Measurements from ENCODE around the gene MAPK12.
A peak's percentile ranks its signal among the peaks of the same experiment; 100 is the strongest.

The MAPK12 gene

DNA sequence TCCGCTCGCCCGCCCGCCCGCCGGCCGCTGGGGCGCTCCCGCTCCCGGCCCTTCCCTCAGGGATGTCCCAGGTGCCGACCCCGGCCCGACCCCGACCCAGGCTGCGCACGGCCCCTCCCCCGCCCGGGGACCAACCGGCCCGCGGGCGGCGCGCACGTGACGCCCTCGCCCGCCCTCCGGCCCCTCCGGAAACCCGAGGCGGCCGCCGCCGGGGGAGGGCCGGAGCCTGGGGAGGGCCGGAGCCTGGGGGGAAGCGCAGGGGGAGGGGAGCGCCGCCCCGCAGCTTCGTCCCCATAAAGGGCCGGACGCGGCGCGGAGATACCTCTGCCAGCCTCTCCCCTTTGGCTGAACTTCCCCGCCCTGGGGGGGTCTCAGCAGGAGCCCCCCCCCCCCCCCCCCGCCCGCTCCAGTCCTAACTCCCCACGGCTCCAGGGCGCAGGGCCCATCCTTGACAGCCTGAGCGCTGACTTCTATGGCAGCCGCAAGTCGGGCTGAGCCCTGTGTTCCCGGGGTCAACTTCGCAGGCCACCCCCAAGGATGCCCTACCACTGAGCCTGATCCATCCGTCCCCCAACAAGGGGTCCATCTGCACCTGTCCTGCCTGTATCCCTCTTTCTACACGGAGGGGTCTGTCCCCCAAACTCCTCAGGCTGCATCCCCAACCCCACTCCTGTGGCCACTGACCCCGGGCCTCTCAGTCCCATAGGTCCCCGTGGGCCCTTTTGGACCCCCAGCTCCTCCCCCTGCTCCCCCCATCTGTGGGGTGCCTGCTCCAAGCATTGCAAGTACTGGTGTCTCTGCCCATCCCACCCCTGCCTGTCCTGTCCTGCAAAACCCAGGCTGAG is at the start of gene MAPK12:
MAPK12 (minus strand) TSS at position 69 of the 845 bp plus-strand sequence. CDS start 174 bp downstream, outside the sequence.
- no peak for DNase-seq (ENCODE audit: low read depth in 2 of 2)

DNA sequence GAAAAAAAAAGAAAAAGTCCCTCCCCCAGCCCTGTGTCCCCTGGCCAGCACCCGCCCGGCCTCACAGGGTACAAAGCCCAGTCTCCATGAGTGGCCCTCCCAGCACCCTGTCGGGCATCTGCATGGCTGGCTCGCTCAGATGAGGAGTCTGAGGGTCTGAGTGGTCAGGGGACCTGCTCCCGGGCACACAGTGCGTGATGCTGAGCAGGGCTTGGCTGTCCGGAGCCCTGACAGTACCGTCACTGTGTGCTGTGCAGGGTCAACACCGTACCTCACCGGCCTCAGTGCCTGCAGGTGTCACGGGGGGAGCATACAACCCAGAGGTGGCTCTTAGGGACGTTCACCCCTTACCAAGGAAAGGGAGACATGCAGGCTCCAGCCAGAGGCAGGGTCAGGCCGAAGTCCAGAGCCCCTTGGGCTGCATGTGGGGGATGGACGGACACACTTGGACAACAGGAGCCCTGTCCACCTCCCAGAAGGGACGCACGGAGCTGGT is 49.5 kb upstream of the MAPK12 start:
- no peak for DNase-seq (ENCODE audit: low read depth in 2 of 2)

DNA sequence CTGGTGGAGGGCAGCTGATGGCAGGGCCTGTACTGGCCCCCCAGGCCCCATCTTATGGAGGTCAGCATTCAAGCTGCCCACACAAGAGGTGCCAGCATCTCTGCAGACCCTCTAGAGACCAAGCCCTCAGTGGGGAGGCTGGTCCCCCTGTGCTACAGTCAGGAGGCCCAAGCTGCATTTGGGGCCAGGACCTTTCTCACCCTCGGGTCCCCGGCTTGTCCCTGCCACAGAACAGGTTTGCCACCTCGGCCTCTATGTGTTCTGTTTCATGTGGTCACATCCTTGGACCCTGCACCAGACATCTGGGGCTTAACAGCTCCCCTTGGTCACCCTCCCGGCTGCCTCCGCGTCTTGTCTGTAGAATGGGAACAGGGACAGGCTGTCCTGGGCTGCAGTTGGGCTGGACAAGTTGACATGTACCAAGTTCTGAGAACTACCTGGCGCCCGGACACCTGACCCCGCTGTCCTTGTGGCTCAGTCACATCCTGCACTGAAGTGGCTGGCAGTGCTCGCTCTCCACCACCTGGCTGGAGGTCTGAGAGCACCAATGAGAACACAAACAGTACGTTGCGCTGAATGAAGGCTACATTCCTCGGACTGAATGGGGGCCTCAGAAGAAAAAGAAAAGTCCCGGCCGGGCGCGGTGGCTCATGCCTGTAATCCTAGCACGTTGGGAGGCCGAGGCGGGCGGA is 48.7 kb upstream of the MAPK12 start:
- DNase-seq (ENCODE audit: low read depth in 2 of 2), result no peak

DNA sequence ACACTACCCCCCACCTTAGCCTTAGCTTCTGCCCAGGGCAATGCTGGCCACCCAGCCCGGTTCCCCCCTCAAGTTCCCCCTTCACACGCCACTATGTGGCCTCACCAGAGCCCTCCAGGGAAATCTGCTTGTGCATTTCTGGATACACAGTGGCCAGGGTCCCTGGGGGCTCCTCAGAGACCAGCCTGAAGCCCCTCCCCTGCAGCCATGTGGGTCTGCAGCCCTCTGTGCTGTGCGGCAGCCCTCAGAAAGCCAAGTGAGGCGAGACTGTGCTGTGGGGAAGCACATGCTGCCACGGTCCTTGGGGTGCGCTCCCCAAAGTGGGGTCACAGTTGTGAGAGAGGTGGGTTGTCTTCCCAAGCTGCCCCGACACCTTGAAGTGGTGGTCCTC is 48.1 kb upstream of the MAPK12 start:
- no peak for DNase-seq (ENCODE audit: low read depth in 2 of 2)

DNA sequence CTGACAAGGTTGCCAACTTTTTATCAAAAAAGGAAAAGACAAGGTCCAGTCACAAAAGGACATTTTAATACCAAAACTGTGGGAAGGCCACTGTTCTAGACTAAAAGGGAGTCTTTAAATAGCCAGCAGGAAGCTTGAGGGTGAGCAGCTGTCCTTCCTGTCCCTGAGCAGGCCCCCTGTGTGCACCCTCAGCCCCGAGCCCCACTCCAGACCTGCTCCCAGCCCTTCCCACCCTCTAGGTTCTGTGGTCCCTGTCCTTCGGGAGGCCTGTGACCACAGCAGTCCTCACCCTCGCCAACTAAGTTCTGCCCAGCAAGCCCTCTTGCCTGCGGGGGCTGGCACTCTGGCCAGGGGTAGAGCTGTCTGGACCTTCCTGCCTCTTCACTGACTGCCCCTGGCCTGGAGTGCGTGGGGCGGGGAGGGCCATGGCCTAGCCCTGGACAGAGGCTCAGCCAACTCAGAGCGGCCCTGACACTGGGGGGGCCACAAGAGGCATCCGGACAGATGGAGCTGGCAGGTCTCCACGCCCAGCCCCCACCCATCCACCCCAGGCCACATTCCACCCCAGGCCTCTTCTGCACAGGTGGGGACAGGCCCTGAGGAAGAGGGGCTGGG is 47.6 kb upstream of the MAPK12 start:
- no peak for DNase-seq (ENCODE audit: low read depth in 2 of 2)

DNA sequence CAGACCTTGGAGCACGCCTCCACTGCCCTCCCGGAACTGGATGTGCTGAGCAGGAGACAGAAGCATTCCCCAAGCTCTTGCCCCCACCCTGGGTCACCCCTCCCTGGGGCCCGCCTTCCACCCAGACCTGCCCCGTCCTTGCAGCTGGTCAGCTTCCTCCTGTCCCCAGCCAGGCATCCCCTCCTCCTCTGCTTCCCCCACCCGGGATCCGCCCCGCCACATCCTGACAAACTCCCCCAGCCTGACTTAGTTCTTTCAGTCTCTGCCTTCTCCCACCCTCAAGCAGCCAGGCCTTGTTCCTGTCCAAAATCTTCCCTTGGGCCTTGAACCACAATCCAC is 47.1 kb upstream of the MAPK12 start:
- DNase-seq (ENCODE audit: low read depth in 2 of 2), result no peak

DNA sequence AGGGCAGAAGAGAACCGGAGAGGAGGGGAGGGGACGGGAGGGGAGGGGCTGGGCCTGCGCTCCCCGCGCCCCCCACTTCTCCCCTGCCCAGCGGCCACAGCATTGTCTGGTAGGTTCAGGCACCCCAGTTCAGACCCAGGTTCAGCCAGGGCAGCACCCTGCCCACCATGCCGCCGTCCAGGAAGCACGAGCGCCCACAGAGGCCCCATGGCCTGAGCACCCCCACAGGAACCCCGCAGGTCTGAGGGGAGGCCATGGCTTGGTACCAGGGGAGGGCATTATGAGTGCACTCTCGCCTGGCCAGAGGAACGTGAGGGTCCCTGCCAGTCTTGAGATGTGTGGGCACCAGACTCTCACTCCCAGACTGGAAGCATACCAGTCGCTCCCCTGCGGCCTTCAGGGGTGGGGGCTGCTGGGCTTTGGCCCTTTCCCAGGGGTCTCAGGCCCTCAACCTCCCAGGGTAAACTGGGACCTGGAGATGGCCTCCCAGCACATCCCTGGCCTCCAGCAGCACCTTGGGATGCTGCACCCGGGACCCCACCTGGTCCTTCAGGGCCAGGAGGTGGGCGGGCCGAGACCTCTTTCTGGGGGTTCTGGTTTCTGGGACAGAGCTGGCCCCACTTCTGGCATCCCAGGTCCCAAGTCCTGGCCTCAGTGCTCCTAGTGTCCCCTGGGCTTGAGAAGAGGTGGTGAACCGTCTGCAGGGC is 46.6 kb upstream of the MAPK12 start:
- no peak for DNase-seq (ENCODE audit: low read depth in 2 of 2)

DNA sequence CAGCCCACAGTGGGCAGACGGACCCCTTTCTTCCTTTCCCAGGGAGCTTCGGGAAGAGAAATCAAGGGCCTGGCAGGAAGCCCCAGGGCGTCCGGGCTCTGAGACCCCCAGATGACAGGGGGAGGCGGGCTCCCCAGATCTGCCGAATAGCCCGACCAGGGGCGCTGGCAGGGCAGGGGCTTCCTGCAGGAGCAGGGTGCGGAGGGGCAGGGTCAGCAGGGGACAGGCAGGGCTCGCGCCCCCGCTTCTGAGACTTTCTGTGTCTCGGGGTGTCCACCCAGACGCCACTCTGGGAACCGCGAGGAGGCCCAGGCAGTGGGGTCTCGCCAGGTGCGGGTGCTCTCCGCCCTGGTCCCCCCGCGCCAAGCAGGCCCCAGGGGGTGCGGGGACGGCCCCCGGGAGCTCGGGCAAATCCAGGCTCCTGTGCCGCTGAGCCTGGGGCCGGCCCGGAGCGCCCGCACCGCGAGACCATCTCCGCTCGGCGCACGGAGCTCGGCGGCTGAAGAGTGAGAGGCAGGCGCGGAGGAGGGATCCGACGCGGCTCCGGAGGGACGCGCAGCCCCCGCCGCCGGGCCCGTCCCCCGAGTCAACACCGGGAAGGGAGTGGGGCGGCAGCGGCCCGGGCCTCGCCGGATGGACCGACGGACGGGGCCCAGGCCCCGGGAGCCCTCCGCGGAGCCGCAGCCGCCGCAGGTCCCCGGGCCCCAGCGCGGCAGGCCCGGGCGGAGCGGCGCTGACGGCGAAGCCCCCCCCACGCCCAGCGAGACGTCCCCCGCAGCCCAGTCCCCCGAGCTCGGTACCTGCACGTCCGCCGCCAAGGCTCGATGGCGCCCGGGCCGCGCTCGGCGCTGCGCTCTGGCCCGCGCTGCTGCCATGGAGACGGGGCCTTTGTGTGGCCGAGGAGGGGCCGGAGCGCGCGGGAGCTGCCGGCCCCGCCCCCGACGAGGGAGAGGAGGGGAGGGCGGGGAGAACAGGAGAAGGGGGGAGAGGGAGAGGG is 45.6 kb upstream of the MAPK12 start, which contains the start of gene PLXNB2:
PLXNB2 (minus strand) TSS at position 894 of the 997 bp plus-strand sequence. CDS start 17,062 bp downstream, outside the sequence.
- DNase-seq (ENCODE audit: low read depth in 2 of 2), result peak in 1 of 2 experiments; percentile 33

DNA sequence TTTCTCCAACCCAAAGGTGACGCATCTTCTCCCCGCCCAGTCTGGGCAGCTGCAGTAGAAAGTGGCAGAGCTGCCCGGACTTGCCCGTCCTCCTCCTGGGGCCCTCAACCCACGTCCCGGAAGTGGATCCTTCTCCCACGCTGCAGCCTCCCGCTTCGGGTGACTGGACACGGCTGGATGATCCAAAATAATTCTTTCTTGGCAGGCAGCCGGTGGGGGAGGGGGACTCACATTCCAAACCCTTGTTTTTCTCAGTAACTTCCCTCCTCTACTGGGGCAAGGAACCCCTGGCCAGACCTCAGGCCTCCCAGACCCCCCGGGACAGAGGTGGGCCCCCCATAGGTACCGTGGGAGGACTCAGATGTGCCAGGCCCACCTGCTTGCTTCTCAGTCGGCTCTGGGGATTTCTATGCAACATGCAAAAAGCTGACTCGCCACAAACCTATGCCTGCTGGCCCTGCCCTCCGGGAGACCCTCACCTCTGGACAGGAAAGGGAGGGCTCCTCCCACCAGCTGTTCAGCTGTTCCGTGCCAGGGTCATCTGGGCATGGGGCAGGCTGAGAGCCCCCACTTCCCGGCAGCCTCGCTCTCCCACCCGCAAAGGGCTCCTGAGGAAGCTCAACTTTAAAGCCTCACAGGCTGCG is 44.6 kb upstream of the MAPK12 start:
- no peak for DNase-seq (ENCODE audit: low read depth in 2 of 2)

DNA sequence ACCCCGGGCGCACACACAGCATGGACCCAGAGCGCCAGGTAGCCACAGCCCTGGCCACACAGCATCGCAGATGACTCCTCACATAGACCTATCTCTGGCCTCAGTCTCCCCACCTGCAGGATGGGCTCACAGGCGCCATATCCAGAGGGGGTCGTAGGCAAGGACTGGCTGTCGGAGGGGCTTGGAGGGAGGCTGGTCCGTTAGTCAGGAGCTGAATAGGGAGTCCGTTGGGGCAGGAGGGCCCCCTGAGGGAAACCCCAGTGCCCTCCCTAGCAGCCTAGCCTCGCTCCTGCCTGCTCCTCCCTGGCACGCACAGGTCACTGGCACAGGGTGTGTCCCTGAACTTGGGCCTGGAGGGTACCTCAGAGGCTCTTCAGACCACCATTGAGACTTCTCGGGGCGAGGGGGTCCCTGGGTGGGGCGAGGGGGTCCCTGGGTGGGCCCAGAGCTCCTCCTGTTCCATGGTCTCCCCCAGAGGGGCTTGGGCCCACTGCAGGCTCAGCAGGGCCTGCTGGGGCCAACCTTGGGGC is 44.0 kb upstream of the MAPK12 start:
- DNase-seq (ENCODE audit: low read depth in 2 of 2), result no peak

DNA sequence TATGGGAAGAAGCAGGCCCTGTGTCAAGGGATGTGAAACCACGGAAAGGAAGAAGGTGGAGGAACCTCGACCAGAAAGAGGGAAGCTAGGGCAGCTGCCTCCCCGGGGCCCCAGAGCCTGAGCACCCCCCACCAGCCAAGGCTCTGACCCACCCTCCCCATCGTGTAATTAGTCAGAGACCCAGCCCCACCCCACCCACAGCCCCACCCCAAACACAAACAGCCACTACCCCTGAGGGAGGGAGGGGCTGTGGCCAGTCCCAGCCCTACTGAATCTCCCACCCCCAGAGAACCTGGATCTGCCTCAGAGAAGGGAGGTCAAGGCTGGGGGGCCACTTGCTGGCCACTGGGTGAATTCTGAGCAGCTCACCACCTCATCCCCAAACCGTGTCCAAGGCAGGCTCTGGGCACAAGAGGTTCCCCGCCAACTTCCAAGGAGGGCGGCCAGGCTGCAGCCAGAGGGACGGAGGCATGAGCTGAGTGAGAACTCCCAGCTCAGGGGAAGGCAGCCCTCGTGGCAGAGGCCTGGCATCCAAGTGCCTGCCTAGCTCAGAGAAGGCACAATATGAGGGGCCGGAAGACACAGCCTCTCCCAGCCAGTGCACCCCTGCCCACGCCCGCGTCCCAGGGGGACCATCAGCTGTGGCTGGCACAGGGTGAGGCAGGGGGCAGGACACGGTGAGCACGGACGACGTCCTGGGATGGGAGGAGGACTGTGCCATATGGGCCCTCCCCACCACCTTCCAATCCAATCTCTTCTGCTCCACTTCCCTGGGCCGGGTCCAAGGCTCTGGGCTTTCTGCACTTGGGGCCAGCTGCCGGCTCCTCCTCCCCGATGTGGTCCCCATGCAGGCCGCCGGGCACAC is 43.3 kb upstream of the MAPK12 start:
- no peak for DNase-seq (ENCODE audit: low read depth in 2 of 2)

DNA sequence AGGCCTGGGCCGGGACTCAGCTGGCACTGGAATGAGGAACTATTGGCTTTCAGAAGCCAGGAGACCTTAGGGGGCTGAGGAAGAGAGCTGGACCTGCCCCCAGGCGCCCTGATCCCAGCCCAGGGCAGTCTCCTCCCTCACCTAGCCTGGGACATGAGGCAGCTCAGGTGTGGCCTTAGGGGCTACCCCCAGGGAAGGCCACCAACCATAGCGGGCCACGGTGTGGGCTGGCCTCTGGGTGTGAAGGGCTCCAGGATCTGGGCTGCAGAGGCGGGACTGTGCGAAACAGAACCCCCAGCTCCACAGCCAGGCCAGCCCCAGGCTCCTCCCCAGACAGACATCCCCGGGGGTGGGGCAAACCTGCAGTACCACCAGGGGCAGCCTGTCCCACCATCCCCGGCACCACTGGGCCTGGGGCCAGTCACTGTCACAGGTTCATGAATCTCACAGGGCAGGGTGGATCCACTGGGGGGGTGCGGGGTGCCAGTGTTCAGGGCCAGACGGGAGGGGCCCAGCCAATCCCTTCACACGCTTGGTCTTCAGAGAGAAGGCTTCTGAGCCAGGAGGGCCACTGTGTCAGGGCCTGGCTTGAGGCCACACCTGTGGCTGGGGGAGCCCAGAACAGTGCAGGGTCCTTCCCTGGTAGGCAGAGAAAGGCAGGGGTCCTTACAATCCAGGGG is 42.5 kb upstream of the MAPK12 start:
- no peak for DNase-seq (ENCODE audit: low read depth in 2 of 2)

DNA sequence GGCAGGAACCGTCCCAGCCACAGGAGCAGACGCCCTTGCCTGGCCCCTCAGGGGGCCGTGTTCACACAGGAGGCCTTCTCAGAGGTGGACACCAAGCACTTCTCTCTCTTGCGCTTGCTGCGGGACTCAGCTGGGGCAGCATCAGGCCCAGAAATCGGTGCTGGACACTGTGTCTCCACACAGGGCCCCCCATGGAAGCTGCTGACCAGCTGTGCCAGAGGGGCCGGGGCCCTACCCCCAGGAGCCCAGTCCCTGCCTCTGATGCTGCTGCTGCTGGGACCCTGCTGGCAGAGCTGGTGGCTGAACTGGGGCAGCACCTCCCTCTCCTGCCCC is 42.0 kb upstream of the MAPK12 start:
- no peak for DNase-seq (ENCODE audit: low read depth in 2 of 2)

DNA sequence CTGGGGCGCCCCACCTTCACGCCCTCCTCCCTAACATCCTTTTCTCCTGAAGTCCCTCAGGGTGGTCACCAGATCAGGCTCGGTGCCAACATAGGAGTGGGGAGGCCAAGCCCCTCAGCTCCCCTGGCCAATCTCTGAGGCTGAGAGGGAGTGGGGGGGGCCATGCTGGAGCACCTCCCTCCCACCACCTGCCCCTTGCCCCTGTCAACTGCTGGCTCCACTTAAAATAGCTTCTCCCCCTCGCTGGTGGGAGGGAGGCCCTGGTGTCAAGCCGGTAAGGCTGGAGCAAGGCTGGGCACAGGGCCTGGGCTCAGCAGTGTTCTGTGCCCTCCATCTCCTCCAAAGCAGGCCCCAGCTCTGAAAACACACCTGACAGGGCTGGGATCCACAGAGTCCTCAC is 41.1 kb upstream of the MAPK12 start:
- no peak for DNase-seq (ENCODE audit: low read depth in 2 of 2)

DNA sequence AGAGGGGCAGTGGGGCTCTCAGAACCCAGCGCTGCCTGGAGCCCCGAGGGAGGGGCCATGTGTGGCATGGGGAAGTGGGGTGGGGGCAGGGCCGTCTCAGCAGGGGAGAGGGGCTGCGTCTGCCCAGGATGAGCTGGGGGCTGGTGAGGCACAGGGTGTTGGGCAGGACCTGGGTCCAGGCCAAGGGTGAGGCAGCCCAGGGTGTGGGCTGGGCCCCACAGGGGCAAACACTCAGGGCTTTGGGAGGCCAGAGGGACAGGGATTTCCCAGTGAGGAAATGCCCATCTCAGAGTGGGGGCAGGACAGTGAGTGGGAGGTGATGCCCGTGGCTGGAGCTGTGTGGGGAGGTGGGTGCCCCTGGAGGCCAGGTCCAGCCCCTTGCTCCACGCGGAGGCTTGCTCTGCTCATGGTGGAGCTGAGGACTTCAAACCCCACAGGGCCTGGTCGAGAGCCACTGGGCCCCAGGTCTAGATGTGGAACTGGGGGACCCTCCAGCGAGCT is 40.6 kb upstream of the MAPK12 start:
- DNase-seq (ENCODE audit: low read depth in 2 of 2), result no peak

DNA sequence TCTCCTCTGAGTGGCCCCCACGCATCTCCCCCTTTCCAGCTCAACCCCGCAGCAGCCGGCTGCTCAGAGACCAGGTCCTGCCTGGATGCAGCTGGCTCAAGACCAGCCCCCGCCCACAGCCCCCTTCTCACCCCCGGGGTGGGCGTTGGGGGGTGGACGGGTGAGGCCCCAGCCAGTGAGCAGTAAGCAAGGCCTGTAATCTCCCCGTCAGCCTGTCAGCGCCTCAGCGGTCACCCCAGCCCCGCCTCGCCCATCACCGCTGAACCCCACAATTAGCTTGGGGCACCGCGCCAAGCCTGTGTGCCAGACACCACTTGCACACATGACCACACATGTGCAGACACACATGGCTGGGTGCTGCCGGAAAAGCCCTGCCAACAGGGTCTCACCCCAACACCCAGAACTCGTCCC is 40.1 kb upstream of the MAPK12 start:
- DNase-seq (ENCODE audit: low read depth in 2 of 2), result no peak

DNA sequence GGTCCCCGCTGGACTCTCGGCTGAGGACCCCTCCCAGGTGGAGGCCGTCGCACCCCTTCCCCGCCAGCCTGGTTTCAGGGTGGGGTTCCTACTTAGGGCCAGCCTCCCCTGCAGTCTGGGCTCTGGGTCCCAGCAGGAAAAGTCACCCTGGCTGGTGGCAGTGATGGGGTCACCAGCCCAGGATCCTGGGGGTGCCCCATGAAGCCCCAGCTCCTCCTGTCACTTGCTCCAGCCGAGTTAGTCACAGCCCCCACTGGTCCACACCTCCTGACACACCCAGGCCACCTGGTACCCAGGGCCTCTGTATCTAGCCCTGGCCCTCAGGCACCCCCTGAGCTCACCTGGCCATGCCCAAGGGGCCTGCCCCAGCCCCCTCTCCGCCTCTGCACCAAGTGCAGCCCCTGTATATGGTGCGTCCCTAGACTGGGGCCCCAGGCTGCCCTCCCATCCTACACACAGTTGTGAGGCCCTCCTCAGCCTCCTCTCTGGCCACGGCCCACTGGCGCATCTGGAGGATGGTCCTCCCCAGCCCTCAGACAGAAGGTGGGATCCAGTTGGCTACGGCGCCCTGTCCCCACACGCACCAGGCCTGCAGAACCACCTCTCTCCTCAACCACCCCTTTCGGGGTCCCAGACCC is 39.3 kb upstream of the MAPK12 start:
- no peak for DNase-seq (ENCODE audit: low read depth in 2 of 2)
